GM19238 (cell line): ENCODE data around the gene HDAC7.
A peak's percentile ranks its signal among the peaks of the same experiment; 100 is the strongest.
"Not testable (repeated sequence)": the region's sequence is repeated elsewhere in the genome, so short reads cannot be mapped to it uniquely, and the experiment has no call there.

Experiments
- DNase-seq: peaks from one replicate; pipeline ENCODE4 v3.0.0; 2011; ENCODE audit warnings: low spot score; ENCODE audit not compliant: insufficient read length

Gene HDAC7

DNA sequence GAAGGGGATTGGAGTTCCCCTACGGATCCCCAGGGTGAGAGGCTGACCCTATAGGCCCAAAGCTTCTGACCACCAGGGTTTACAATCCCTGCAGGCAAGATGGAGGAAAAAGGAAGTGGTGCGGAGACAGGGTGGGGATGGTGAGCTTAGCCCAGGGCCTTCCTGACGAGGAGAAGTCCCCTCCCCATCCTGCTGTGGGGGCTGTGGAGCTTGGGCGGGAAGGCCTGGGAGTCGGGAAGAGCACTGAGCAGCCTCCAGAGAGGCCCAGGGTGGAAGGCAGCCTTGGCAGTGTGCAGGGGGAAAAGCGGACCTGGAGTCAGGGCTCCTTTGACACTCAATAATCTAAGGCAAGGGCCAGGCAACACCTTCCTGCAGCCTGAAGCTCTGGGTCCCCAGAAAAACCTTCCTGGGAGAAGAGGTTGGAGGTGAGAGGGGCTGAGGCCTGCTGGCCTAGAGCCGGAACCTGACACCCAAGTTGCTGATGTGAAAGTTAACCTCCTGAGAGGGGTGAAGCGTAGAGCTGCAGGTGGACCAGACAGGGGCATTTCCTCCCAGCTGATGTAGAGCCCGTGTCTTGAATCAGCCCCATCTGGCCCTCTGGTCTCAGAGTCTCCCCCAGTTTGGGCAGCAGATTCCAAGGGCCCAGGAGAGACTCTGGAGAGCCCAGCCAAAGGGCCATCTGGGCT, 6.0 kb downstream of the HDAC7 start:
- peak; percentile 49 for DNase-seq

DNA sequence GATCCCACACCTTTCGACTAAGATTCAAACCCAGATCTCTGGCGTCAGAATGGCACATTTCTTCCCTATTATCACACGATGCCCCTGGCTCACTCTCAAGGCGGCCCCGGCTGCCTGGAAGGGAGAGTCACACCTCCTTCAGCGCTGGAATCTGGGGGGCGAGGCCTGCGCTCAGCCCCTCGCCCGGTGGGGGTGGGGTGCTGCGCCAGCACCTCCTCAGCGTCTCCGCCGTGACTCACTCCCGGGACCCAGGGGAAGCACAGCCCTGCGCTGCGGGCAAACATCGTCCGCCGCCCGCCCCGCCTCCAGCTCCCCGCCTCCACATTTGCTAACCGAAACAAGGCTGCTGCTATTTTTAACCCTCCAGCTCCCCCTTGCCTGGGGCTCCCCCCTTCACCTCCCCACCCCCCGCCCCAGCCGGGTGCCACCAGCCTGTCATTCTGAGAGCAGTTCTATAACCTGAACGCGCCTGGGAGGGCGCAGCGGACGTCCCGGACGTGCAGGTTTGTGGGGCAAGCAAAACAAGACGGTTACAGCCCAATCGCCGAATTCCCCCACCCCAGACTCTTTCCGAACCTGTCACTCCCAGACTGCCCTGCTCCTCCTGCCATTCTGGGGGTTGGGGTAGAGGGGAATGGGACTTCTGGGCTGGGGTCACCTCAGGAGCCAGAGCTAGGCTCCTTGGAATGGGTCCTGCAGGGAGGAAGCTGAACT, 6.7 kb downstream of the HDAC7 start:
- DNase-seq = peak; percentile 88

DNA sequence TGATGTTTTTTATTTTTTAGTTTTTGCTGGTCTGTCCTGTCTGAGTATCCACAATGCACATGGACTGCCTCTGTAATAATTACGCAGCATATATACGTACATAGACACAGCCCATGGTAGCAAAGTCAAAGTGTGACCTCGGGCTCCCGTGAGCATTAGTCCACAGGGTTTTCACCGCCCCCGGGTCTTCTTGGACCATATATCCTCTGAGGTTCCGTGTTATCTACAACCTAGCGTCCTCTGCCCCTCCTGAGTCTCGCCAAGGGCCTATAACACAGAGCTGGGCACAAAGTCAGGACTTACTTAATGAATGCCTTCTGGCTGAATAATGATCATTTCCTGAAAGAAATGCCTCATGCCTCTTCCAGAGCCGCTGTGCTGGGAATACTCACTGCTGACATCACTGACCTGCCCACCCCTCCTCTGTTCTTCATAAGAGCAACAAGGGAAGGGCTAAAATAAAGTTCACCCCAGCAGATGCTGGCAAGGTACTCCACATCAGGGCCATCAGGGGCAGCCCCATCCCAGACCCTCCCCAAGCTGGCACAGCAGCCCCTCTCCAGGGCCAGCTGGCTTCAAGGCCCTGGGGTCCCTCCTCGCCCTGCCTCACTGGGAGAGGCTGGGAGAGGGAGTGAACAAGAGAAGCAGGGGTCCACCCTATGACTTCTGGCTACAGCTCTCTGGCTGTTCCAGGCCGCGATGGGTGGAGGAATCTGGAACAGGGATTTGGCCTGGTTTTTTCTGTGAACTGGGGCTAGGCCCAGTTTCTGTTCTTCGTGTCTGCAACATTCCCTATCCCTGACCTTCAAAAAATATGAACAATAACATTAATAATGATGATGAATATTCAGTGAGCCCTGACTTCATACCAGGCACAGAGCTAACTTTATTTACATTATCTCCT, 7.9 kb downstream of the HDAC7 start:
- no peak for DNase-seq

DNA sequence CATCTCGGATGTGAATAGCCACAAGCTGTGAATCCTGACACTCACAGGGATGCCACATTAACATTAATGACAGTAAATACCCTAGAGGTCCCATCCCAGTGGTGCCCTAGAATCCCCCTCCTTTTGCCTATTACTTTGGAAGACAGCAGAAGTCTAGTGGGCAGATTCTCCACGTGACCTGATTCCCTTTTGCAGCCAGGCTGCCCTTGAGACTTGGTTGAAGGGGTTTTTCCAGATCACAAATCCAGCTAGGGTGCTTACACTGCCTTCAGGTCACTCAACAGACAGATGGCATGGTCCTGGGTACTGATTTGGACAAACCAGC, 8.7 kb downstream of the HDAC7 start:
- no peak for DNase-seq

DNA sequence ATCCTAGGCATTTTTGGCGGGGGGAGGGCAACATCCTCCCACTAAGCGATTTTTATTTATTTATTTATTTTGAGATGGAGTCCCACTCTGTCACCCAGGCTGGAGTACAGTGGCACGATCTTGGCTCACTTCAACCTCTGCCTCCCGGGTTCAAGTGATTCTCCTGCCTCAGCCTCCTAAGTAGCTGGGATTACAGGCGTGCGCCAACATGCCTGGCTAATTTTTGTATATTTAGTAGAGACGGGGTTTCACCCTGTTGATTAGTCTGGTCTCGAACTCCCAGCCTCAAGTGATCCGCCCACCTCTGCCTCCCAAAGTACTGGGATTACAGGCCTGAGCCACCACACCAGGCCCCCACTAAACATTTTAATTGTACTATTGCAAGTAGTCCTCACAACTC, 10.2 kb downstream of the HDAC7 start:
- DNase-seq = not testable (repeated sequence)

DNA sequence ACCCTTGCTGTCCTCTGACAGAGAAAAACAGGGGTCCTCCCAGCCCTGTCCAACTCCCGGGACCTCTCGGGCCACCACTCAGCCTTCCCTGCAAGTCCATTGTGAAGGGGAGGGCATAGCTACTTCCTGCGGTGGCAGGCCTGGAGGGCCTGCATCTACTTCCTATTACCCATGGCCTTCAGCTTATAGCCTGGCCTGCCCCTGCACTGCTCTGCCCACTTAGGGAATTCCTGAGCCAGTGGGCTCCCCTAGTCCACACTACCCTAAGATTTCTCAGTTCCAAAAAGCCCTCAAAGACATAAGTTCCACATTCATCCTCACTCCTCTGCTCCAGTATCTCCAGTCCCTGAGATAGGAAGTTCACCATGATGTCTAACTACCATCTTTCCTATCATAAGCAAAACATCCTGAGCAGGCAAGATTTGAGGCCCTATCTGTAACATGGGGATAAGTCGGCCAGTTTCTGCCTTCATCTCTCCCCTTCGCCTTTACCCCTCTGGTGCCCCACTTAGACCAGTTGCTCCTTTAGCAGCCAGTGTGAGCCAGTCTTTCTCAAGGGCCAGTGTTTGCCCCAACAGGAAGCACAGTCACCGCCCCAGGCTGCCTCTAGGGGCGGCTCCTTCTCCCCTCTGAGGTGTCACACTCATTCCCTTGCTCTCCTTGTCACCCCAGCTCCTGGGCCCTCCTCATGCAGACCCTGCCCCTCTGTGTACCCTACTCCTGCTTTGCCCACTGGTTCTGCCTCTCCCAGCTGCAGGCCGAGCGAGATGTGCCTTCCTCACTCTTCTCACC, 10.9 kb downstream of the HDAC7 start:
- no peak for DNase-seq

DNA sequence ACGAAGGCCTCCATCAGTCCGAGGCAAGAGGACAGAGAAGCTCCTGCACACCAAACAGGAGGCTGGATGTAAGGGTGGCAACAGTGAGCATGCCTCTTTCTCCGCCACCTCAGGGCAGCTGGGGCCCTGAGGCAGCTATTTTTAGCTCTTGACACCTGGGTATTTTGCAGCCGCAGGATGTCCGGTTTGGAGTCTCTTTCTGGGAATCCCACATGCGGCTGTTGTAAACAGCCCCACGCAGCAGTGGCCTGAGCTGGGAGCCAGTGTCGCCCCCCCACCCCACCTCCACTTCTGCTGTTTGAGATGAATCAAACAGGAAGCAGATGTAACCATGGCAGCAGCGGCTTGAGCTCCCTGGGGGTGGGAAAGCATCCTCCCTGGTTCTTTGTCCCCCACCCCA, 11.7 kb downstream of the HDAC7 start:
- DNase-seq = peak; percentile 46

DNA sequence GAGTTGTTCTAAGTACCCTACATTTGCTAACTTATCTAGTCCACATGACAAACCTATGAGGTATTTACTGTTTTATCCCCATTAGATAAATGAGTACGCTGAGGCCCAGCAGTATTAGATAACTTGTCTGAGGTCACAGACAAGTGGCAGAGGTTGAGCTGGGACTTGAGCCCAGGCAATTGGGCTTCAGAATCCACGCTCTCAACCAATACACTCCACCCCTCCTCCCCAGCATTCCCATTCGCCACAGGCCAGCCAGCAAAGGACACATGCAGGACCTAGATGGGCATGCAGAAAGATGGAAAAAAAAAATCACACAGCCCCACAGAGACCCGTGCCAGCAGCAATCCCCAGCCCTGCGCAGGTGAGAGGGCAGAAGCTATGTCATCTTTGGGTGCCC, 12.4 kb downstream of the HDAC7 start:
- no peak for DNase-seq

DNA sequence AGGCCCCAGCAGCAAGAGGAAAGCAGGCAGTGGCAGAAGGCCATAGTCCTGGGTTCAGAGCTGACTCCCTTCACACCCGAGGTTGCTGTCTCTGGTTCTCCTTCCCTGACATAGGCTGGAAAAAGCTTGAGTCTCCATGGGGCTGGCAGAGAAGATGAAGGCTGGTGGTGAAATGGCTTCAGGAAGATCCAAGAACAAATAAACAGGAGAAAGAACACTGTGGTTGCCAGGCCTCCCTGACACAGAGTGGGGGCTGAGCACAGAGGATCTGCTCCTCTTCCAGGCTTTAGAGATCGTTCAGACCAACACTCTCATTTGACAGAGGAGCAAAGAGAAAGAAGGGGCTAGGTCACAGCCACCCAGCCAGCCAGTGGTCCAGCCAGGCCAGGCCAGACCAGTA, 14.3 kb downstream of the HDAC7 start:
- DNase-seq = no peak

DNA sequence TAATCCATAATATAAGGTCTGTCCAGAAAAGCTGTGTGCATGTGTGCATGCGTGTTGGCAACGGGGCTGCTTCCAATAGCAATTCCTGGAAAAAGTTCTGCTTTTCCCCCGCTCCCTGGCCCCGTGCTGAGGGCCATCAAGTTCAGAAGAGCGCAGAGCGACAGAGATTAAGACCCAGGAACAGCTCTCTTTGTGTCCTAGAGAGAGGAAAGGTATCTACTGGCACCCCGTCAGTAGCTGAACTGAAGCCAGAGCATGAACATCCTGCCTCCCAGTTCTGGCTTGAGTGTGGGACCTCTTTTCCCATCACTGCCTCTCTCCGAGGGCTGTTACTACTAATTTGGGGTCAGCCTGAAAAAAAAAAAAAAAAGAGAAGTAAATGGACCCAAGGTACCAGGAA, 15.5 kb downstream of the HDAC7 start:
- DNase-seq = no peak

DNA sequence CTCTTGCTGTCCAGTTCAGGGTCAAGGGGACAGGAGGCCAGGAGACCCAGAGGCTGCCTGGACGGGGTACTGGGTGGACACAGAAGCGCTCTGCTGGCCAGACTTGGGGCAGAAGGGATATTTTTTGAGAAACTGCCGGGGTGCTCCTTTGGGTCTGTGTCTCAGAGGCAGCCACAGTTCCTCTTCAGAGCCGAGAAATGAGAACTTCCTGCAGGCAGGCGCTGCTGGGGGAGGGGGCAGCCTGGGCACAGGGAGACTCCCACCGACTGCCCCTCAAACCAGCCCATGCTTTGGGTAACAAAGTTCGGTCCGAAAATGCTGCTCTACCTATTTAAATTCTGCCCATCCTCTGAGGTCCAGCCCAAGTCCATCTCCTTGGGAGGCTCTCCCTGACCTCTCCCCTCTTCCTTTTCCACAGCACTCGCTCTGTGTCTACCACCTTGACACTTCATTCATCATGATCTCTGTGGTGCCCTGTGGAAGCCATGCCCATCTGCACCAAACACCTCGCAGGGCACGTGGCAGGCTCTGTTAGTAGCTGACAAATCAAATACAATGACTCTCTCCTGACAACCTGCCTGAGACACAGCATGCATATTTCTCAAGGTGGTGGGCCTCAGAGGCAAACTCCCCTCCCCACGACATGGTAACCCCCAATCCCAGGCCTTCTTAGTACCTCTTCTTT, 16.4 kb downstream of the HDAC7 start:
- no peak for DNase-seq

DNA sequence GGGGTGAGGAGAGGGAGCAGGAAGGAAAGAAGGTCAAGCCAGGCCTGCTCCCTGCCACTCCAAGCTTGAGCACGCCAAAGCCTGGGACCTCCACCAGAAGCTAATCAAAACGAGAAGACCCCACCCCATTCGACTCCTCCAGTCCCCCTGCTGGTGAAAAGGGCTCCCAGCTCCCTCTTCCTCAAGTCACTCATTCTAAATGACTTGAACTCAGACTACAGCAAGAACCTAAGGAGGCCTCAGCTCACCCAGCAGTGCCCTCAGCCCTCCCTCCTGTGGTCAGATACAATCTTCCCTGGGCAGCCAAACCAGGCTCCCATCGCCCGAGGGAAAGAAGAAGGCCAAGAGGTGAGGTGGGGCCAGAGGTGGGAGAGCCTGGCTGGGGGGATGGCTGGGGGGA, 17.4 kb downstream of the HDAC7 start:
- DNase-seq = no peak

DNA sequence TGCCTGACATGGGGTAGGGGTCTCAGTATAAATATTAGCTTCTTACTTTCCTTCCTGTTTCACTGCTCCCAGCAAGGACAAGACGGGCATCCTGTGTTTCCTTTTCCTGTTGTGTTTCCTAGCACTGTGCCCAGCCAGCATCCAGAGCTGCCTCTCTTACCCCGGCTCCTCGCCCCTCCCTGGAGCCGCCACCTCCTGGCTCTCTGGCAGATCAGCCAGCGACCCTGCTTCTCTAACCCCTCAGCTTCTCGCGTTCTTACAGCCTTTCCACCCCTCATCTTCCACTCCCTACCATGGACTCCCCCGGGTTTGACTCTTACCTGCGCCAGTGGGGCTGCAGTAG, 17.8 kb downstream of the HDAC7 start:
- no peak for DNase-seq

DNA sequence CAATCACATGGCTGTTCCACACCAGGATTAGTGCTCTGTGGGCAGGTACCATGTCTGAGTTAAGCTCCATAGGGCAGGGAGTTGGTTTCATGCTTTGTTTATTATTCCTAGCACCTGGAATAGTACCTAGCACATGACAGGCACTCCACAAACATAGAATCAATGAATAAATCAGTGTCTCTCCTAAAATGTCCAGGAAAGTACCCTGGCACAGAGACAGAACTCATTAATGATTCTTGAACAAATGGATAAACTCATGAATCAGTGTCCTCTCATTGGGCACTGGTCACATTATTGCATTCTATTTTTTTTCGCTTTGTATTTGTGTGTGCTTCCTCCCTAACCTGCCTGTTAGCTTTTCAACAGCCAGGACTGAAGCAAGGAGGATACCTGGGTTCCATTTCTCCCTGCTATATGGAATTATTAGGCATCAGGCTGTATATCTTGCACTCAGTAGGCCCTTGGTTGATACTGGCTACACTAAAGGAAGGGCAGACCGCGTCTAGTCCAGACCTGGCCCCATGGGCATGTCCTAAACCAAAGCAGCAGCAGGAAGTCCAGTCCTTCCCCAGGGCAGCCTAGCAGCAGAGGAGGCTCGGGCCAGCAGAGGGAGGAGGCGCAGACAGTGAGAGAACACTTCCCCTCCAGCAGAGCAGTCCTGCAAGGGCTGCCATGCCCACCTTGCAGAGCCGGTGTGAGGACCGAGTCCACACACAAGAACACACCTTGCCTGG, 18.4 kb downstream of the HDAC7 start:
- DNase-seq = no peak

DNA sequence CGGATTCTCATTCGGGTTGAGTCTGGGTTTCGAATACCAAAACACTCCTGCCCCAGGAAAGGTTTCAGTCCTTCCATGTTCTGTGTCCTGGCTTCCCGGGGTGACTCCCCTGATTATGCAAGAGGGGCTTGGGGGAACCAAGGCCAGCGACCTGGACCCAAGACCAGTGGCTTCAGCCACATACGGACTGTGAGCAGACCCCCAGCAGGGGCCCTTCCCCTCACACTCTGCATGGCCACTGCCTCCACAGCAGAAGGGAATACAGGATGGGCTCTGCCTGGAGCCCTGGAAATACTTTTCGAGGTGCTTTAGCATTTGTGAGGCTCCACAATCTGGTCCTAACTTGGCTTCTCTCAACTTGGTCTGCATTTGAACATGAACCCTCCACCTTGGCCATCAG, 19.1 kb downstream of the HDAC7 start:
- DNase-seq = no peak

DNA sequence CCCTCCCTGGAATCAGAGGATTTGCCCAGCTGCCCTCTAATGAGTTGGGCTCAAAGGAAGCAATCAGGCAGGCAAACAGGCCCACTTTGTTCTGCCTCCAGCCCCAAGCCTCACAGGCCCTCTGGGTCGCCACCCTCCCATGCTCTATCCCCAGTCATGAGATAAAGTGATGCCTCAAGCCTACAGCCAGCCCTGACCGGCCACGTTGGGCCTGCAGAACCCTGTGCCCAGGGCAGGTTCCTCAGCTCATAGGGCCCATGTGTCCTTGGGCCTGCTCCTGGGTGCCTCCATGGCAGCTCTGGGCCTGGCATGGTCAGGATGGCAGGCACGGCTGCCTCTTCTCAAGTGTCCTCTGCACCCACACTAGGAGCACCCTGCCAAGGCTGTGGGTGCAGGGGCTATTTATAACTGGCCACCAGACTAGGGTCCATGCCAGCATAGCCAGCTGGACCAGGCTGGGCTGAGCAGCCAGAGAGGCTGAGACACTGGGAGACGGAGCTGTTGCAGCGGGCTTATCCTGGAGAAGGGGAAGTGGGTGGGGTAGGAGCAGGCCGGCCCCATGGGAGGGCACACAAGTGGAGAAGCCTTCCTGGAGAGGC, 20.2 kb downstream of the HDAC7 start:
- DNase-seq = no peak

DNA sequence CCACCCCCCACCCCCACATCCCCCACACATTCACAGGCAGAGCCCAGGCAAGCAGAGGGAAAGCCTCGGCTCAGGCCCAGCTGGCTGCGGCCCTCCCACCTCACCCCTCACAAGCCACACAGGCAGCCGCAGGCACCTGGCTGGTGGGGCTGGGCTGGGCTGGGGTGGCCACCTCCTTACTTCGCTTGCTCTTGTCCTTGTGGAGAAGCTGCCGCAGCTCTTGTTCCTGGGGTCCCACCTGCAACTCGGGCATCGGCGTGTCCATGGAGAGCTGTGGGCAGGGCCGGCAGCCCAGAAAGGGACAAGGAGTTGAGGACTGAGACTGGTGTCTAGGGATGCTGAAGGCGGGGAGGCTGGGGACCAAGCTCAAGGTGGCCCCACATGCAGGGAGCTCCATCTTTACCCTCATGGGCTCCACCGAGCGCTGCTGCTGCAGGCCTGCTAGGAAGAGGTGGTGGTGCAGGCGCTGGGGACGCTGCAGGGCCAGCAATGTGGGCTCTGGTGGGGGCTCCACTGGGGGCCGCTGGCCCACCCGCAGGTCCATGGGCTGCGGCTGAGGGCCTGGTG, 21.2 kb downstream of the HDAC7 start:
- no peak for DNase-seq

DNA sequence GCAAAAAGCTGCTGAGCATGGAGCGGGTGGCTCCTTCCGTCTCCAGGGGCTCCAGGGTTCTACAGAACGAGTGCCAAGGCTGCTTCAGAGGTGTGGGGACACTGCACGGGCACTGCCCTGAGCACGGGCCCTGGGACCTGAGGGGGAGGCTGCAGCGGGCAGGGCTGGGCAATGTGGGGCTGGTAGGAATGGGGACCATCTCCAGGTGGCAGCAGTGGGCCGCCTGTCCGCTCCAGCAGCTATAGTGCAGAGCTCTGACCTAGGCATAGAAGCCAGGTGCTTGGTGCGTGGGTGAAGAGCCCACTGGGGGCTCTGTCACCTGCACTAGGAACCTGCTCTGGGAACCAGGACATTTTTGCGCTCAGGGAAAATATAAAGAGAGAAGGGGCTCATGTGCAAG, 22.3 kb downstream of the HDAC7 start:
- DNase-seq = peak; percentile 59

DNA sequence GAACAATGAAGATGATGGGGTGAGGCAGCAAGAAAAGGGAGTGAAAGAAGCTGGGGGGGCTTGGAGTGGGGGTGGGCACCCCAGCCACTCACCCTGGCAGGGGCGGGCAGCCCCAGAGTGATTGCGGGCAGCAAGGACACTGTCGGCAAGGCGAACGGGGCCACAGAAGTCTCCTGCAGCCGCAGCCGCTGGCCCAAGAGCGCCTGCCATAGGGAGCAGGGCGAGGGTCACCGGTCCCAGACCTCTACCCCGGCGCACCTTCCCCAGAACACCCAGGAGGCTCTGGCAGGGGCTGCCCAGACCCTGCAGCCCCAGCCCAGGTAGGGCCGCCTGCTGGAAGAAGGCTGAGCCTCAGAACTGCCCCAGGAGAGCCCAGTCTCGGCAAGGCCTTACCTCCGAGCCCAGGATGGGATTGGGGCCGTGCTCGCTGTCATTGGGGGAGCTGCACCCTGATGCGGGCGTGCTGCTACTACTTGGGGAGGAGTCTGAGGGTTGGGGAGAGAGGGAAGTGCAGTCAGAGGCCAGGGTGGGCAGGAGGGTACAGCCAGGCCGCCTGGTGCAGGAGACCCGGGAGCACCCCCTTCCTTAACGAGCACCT, 23.8 kb downstream of the HDAC7 start:
- no peak for DNase-seq
